ENCODE data around the gene VPS35.
A peak's percentile ranks its signal among the peaks of the same experiment; 100 is the strongest.
"Not testable (repeated sequence)": the region's sequence is repeated elsewhere in the genome, so short reads cannot be mapped to it uniquely, and the experiment has no call there.

Gene VPS35

GRCh38 chr16:46650254-46650623 is 38.7 kb downstream of the VPS35 start:
- DNase-seq: no peak

- no peak for DNase-seq
Measured at GRCh38 chr16:46649588-46650253, 39.3 kb downstream of the VPS35 start.

GRCh38 chr16:46648656-46649055 is 40.3 kb downstream of the VPS35 start:
- no peak for DNase-seq

- no peak for DNase-seq
Measured at GRCh38 chr16:46638947-46639925, 49.7 kb downstream of the VPS35 start.

GRCh38 chr16:46632778-46633733 is 55.9 kb downstream of the VPS35 start:
- DNase-seq: no peak

- DNase-seq: no peak
Measured at GRCh38 chr16:46629331-46630219, 59.4 kb downstream of the VPS35 start.

GRCh38 chr16:46627746-46628145 is 61.2 kb downstream of the VPS35 start:
- no peak for DNase-seq

- not testable (repeated sequence) for DNase-seq
Measured at GRCh38 chr16:46626681-46627080, 62.3 kb downstream of the VPS35 start.

GRCh38 chr16:46624862-46625261 is 64.1 kb downstream of the VPS35 start:
- DNase-seq: not testable (repeated sequence)

GRCh38 chr16:46623707-46624106 is 65.3 kb downstream of the VPS35 start:
- not testable (repeated sequence) for DNase-seq

- DNase-seq: not testable (repeated sequence)
Measured at GRCh38 chr16:46623246-46623645, 65.7 kb downstream of the VPS35 start.

- DNase-seq: no peak
Measured at GRCh38 chr16:46621934-46622676, 66.9 kb downstream of the VPS35 start.

- peak; percentile 46 for DNase-seq
Measured at GRCh38 chr16:46621006-46621933, 67.7 kb downstream of the VPS35 start, which contains the start of gene SHCBP1. SHCBP1 (minus strand) TSS chr16:46621379; CDS start chr16:46621359, 20 bp downstream.

- no peak for DNase-seq
Measured at GRCh38 chr16:46620266-46621005, 68.5 kb downstream of the VPS35 start.

GRCh38 chr16:46618516-46618915 is 70.5 kb downstream of the VPS35 start:
- DNase-seq: no peak

GRCh38 chr16:46614006-46614405 is 75.0 kb downstream of the VPS35 start:
- DNase-seq: no peak

- no peak for DNase-seq
Measured at GRCh38 chr16:46613352-46613751, 75.6 kb downstream of the VPS35 start.

GRCh38 chr16:46612121-46612520 is 76.9 kb downstream of the VPS35 start:
- no peak for DNase-seq

GRCh38 chr16:46607529-46607928 is 81.4 kb downstream of the VPS35 start:
- DNase-seq: no peak
